ENCODE measurements around the gene OR6K3. TPM values are rescaled to one million over a fixed set of nuclear protein-coding genes. Genes with fewer than 3 reads are reported as not detected.

Gene OR6K3
- total RNA-seq, 1 experiment from 2014 or later: not detected

GRCh38 chr1:158714754-158715153 is 5.8 kb downstream of the OR6K3 start:
- intact Hi-C loops (cut with micrococcal nuclease; ENCODE audit: unreplicated experiment): no loop called here
- no peaks in the 10 kb centered on the region for H3K36me3 ChIP-seq (ENCODE audit: control insufficient read depth, insufficient read depth, low read length)
- DNase-seq (ENCODE audit: low read depth, low spot score) (no peak), ATAC-seq (no peak)
- in situ Hi-C loops (cut with HindIII; ENCODE audit: low pct_unique_long_range_greater_than_20kb, low sequenced_read_pairs): no loop called here
- no peak overlapping the region for H3K4me3 ChIP-seq (ENCODE audit: low read depth in 2 of 2, low read length in 2 of 2)
- no TSS peak for BruUV-seq (replicated peaks)
- H3K27me3 ChIP-seq (ENCODE audit: control insufficient read depth, insufficient read depth, low read length): no peaks in the 10 kb centered on the region
- no peaks in the 10 kb centered on the region for H3K4me1 ChIP-seq (ENCODE audit: control insufficient read depth, insufficient read depth, low read length)
- H3K9me3 ChIP-seq (ENCODE audit: control insufficient read depth, insufficient read depth, low read depth, low read length): no peaks in the 10 kb centered on the region
- H3K27ac ChIP-seq (ENCODE audit: low read length): no peak overlapping the region
- CTCF ChIA-PET: no interaction called here
- TF ChIP-seq TCF7L2 (IDR thresholded peaks at IDR 0.05; ENCODE audit: low read depth, low read length) (no peak), SIN3A (IDR thresholded peaks at IDR 0.05; ENCODE audit: borderline replicate concordance, insufficient read depth, low read depth, low read length) (no peak), POLR2AphosphoS5 (IDR thresholded peaks at IDR 0.05; ENCODE audit: low read depth, low read length) (no peak), CTCF (IDR thresholded peaks at IDR 0.05) (no peak), REST (IDR thresholded peaks at IDR 0.05; ENCODE audit: insufficient read depth in 1 of 2, low read depth in 2 of 2, low read length in 1 of 2) (no peak)
- POLR2A ChIA-PET: no interaction called here

DNA sequence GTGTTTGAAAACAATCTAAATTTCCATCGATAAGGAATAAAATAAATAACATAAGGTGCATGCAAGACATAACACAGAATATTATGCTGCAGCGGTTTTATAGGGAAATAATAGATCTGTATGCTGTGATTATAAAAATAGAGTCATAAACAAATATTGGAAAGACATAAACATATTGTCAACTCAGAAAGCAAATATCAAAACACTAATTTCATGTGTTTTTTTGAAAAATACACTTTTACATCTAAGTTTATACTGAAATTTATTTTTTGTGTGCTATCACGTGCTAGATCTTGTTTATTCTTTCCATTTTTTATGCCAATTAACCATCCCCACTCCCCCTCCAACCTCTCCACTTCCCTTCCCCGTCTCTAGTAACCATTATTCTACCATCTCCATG is 9.4 kb downstream of the OR6K3 start:
- TF ChIP-seq SIN3A (IDR thresholded peaks at IDR 0.05; ENCODE audit: borderline replicate concordance, insufficient read depth, low read depth, low read length) (no peak), CTCF (IDR thresholded peaks at IDR 0.05) (no peak), POLR2AphosphoS5 (IDR thresholded peaks at IDR 0.05; ENCODE audit: low read depth, low read length) (no peak), REST (IDR thresholded peaks at IDR 0.05; ENCODE audit: insufficient read depth in 1 of 2, low read depth in 2 of 2, low read length in 1 of 2) (no peak), TCF7L2 (IDR thresholded peaks at IDR 0.05; ENCODE audit: low read depth, low read length) (no peak)
- no peaks in the 10 kb centered on the region for H3K27me3 ChIP-seq (ENCODE audit: control insufficient read depth, insufficient read depth, low read length)
- CTCF ChIA-PET: no interaction called here
- no peaks in the 10 kb centered on the region for H3K4me1 ChIP-seq (ENCODE audit: control insufficient read depth, insufficient read depth, low read length)
- H3K4me3 ChIP-seq (ENCODE audit: low read depth in 2 of 2, low read length in 2 of 2): no peak overlapping the region
- POLR2A ChIA-PET: no interaction called here
- H3K27ac ChIP-seq (ENCODE audit: low read length): no peak overlapping the region
- no peak for ATAC-seq
- in situ Hi-C loops (cut with HindIII; ENCODE audit: low pct_unique_long_range_greater_than_20kb, low sequenced_read_pairs) (no loop called here), intact Hi-C loops (cut with micrococcal nuclease; ENCODE audit: unreplicated experiment) (no loop called here)
- no peaks in the 10 kb centered on the region for H3K36me3 ChIP-seq (ENCODE audit: control insufficient read depth, insufficient read depth, low read length)
- BruUV-seq (replicated peaks): no TSS peak
- H3K9me3 ChIP-seq (ENCODE audit: control insufficient read depth, insufficient read depth, low read depth, low read length): no peaks in the 10 kb centered on the region
- no peak for DNase-seq (ENCODE audit: low read depth, low spot score)

Data from Panc1 (cell line).